ENCODE data around the gene POMT1.

POMT1 gene

DNA sequence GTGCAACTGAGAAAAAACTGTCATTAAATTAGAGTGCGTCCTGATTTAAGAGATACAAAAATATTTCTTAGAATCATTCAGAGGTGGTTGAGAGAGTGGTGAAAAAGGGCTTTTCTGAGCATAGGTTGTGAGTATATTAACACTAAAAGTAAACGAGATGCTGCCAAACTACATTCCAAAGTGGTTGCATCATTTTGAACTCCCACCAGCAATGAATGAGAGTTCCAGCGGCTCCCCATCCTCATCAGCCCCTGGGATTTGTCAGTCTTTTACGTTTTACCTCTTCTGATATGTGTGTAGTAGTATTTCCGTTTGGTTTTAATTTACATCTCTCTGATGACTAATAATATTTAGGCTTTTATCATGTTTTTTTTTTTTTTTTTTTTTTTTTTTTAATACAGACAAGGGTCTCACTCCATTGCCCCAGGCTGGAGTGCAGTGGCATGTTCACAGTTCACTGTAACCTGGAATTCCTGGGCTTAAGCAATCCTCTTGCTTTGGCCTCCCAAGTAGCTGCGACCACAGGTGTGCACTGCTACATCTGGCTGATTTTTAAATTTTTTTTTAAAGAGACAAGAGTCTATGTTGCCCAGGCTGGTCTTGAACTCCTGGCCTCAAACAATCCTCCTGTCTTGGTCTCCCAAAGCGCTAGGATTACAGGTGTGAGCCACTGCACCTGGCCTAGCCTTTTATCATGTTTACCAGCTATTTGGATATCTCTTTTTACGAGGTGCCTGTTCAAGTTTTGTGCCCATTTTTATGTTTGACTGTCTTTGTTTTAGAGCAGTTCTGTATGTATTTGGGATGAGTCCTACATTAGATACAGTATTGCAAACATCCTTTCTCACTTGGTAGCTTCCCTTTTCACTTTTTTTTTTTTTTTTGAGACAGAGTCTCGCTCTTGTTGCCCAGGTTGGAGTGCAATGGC, 59.6 kb downstream of the POMT1 start:
- Histone ChIP-seq H3K27ac (ENCODE audit: low read depth, low read length) (no peak overlapping the region; the same call in 1 of the 2 replicates), H3K36me3 (ENCODE audit: control insufficient read depth, insufficient read depth, low read length) (no peaks in the 10 kb centered on the region), H3K9me3 (ENCODE audit: control insufficient read depth, insufficient read depth, low read depth, low read length) (peaks cover 24% of the 10 kb centered on the region; the same call in 1 of the 2 replicates), H3K27me3 (ENCODE audit: control insufficient read depth, insufficient read depth, low read length) (no peaks in the 10 kb centered on the region; the same call in 1 of the 2 replicates), H3K9ac (ENCODE audit: low read length) (no peak overlapping the region), H3K4me1 (ENCODE audit: control insufficient read depth, insufficient read depth, low read length) (no peaks in the 10 kb centered on the region), H3K4me3 (ENCODE audit: low read depth, low read length) (no peak overlapping the region)

DNA sequence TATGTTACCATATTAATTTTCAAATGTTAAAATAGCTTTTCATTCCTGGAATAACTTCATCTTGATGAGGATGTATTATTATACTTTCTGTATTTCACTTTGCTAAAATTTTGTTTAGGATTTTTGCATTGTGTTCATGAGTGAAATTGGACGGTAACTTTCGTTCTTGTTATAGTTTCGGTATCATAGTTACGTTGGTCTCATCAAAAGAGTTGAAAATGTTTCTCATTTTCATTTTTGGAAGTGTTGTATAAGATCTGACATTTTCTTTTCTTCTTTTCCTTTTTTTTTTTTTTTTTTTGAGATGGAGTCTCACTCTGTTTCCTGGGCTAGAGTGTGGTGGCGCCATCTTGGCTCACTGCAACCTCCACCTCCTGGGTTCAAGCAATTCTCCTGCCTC, 62.7 kb downstream of the POMT1 start:
- no peak overlapping the region for H3K9ac ChIP-seq (ENCODE audit: low read length)
- no peaks in the 10 kb centered on the region for H3K4me1 ChIP-seq (ENCODE audit: control insufficient read depth, insufficient read depth, low read length)
- H3K9me3 ChIP-seq (ENCODE audit: control insufficient read depth, insufficient read depth, low read depth, low read length) = peaks cover 27% of the 10 kb centered on the region; the same call in 1 of the 2 replicates
- peaks cover 5% of the 10 kb centered on the region; the same call in 1 of the 2 replicates for H3K36me3 ChIP-seq (ENCODE audit: control insufficient read depth, insufficient read depth, low read length)
- no peaks in the 10 kb centered on the region for H3K27me3 ChIP-seq (ENCODE audit: control insufficient read depth, insufficient read depth, low read length)
- H3K4me3 ChIP-seq (ENCODE audit: low read depth, low read length) = no peak overlapping the region
- no peak overlapping the region for H3K27ac ChIP-seq (ENCODE audit: low read depth, low read length)

DNA sequence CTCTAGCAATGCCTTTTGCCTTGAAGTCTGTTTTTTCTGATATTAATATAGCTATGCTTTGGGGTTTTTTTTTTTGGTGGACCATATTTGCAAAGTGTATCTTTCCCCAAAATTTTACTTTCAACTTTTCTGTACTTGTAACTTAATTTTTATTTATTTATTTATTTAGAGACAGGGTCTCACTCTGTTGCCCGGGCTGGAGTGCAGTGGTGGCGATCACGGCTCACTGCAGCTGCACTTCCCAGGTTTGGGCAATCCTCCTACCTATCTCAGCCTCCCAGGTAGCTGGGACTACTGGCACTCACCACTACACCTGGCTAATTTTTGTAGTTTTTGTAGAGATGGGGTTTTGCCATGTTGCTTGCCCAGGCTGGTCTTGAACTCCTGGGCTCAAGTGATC, 63.4 kb downstream of the POMT1 start:
- H3K27ac ChIP-seq (ENCODE audit: low read depth, low read length) = no peak overlapping the region
- no peak overlapping the region for H3K4me3 ChIP-seq (ENCODE audit: low read depth, low read length)
- peaks cover 27% of the 10 kb centered on the region; the same call in 1 of the 2 replicates for H3K9me3 ChIP-seq (ENCODE audit: control insufficient read depth, insufficient read depth, low read depth, low read length)
- peaks cover 5% of the 10 kb centered on the region; the same call in 1 of the 2 replicates for H3K36me3 ChIP-seq (ENCODE audit: control insufficient read depth, insufficient read depth, low read length)
- no peaks in the 10 kb centered on the region for H3K4me1 ChIP-seq (ENCODE audit: control insufficient read depth, insufficient read depth, low read length)
- no peak overlapping the region for H3K9ac ChIP-seq (ENCODE audit: low read length)
- H3K27me3 ChIP-seq (ENCODE audit: control insufficient read depth, insufficient read depth, low read length) = no peaks in the 10 kb centered on the region

DNA sequence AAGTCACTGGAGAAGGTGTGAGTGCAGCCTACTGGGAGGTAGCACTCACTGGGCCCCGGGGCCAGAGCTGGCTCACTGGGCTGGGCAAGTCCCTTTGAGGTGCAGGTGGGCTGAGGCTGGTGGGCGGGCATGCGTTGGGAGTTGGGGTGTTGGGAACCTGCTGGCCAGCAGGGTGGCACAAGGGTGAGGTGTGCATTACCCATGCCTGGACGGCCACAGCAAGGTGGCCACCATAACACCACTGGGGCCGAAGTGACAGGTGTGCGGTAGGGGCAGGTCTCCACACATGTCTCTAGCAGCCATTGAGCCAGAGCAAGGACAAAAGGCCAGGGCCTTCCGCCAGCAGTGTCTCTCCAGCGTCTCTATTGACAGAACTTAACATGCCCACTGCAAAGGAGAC, 65.2 kb downstream of the POMT1 start:
- Histone ChIP-seq H3K9me3 (ENCODE audit: control insufficient read depth, insufficient read depth, low read depth, low read length) (peaks cover 20% of the 10 kb centered on the region; the same call in 1 of the 2 replicates), H3K27me3 (ENCODE audit: control insufficient read depth, insufficient read depth, low read length) (no peaks in the 10 kb centered on the region), H3K9ac (ENCODE audit: low read length) (no peak overlapping the region), H3K27ac (ENCODE audit: low read depth, low read length) (no peak overlapping the region), H3K4me3 (ENCODE audit: low read depth, low read length) (no peak overlapping the region), H3K4me1 (ENCODE audit: control insufficient read depth, insufficient read depth, low read length) (no peaks in the 10 kb centered on the region), H3K36me3 (ENCODE audit: control insufficient read depth, insufficient read depth, low read length) (peaks cover 7% of the 10 kb centered on the region; the same call in 1 of the 2 replicates)
